Hepatocyte (in vitro differentiated cells): ENCODE results near the gene TMEM60.

Experiments used
- CTCF ChIP-seq: fragments of 200-600 bp; sonication (generic); IDR thresholded peaks from 2 replicates; pipeline ENCODE4 v1.5.1; 2016; ENCODE audit warnings: antibody characterized with exemption, mild to moderate bottlenecking; ENCODE audit not compliant: poor library complexity
- EZH2phosphoT487 ChIP-seq: fragments of 200-600 bp; sonication (generic); IDR thresholded peaks from one replicate; pipeline ENCODE4 v1.6.1; 2018; ENCODE audit warnings: antibody characterized with exemption, mild to moderate bottlenecking, low read depth, moderate library complexity; ENCODE audit not compliant: unreplicated experiment, severe bottlenecking

- TF ChIP-seq CTCF (no peak), EZH2phosphoT487 (no peak)
These were observed 20.8 kb upstream of the TMEM60 start for GRCh38 chr7:77819021-77819420.
